Measurements from ENCODE around the gene GFRA1.

Gene GFRA1

DNA sequence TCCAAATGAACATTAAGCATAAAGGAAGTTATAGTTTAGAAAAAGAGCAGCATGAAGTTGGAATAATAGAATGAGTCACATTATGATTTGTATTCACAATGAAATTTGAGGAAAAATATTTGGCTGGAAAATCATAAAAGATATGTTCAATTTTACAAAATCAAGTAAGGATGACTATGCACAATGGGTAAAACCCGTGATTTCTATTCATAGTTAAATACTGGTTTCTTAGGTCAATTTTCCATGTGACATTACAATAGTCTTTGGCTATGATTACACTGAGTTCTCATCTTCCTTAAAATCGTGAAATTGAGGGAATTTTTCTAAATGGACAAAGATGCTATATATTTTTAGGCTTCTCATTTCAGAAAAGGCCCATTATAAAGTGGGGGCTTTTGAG lies 33.8 kb upstream of the GFRA1 start:
- no peaks in the 10 kb centered on the region for H3K79me2 ChIP-seq (ENCODE audit: insufficient read depth, low read length)
- H3K4me1 ChIP-seq (ENCODE audit: insufficient read depth, low read length, severe bottlenecking): no peaks in the 10 kb centered on the region
- no peaks in the 10 kb centered on the region for H3K9me3 ChIP-seq (ENCODE audit: low read length)
- no peaks in the 10 kb centered on the region for H3K9me2 ChIP-seq (ENCODE audit: low read depth, low read length)
- H3F3A ChIP-seq (ENCODE audit: insufficient read depth, low read length): no peaks in the 10 kb centered on the region
- no peak overlapping the region for H3K4me3 ChIP-seq (ENCODE audit: low read depth, low read length, poor library complexity, severe bottlenecking)
- H3K27ac ChIP-seq (ENCODE audit: low read depth, low read length, poor library complexity, severe bottlenecking): no peak overlapping the region
- no peak overlapping the region for H3K9ac ChIP-seq (ENCODE audit: low read length)
- H3K36me3 ChIP-seq (ENCODE audit: insufficient read depth, low read length): no peaks in the 10 kb centered on the region
- TF ChIP-seq EZH2 (IDR thresholded peaks at IDR 0.05; ENCODE audit: borderline replicate concordance, low read length): no peak
- TF ChIP-seq, protein P1, sequence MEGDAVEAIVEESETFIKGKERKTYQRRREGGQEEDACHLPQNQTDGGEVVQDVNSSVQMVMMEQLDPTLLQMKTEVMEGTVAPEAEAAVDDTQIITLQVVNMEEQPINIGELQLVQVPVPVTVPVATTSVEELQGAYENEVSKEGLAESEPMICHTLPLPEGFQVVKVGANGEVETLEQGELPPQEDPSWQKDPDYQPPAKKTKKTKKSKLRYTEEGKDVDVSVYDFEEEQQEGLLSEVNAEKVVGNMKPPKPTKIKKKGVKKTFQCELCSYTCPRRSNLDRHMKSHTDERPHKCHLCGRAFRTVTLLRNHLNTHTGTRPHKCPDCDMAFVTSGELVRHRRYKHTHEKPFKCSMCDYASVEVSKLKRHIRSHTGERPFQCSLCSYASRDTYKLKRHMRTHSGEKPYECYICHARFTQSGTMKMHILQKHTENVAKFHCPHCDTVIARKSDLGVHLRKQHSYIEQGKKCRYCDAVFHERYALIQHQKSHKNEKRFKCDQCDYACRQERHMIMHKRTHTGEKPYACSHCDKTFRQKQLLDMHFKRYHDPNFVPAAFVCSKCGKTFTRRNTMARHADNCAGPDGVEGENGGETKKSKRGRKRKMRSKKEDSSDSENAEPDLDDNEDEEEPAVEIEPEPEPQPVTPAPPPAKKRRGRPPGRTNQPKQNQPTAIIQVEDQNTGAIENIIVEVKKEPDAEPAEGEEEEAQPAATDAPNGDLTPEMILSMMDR (IDR thresholded peaks at IDR 0.05; ENCODE audit: low read length): no peak
- no peaks in the 10 kb centered on the region for H3K27me3 ChIP-seq (ENCODE audit: insufficient read depth, low read length)
- no peak overlapping the region for H3K4me2 ChIP-seq (ENCODE audit: low read length)
- H2AFZ ChIP-seq (ENCODE audit: low read length): no peak overlapping the region
- no peaks in the 10 kb centered on the region for H4K20me1 ChIP-seq (ENCODE audit: insufficient read depth, low read length)

DNA sequence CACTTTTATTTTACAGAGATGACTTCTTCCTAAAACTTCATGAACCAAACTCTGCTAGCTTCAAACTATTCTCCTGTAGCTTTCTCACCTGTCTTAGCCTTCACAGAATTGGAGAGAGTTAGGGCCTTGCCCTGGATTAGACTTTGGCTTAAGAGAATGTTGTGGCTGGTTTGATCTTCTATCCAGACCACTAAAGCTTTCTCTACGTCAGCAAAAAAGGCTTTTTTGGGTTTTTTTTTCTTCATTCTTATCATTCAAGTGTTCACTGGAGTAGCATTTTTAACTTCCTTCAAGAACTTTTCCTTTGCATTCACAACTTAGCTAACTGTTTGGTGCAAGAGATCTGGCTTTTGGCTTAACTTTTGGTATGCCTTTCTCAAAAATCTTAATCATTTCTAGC lies 31.9 kb upstream of the GFRA1 start:
- Histone ChIP-seq H3K79me2 (ENCODE audit: insufficient read depth, low read length) (no peaks in the 10 kb centered on the region), H3K4me1 (ENCODE audit: insufficient read depth, low read length, severe bottlenecking) (no peaks in the 10 kb centered on the region), H3K4me3 (ENCODE audit: low read depth, low read length, poor library complexity, severe bottlenecking) (no peak overlapping the region), H4K20me1 (ENCODE audit: insufficient read depth, low read length) (no peaks in the 10 kb centered on the region), H3K27ac (ENCODE audit: low read depth, low read length, poor library complexity, severe bottlenecking) (no peak overlapping the region), H2AFZ (ENCODE audit: low read length) (no peak overlapping the region), H3K9ac (ENCODE audit: low read length) (no peak overlapping the region), H3K9me2 (ENCODE audit: low read depth, low read length) (no peaks in the 10 kb centered on the region), H3K36me3 (ENCODE audit: insufficient read depth, low read length) (no peaks in the 10 kb centered on the region), H3F3A (ENCODE audit: insufficient read depth, low read length) (no peaks in the 10 kb centered on the region), H3K9me3 (ENCODE audit: low read length) (no peaks in the 10 kb centered on the region), H3K4me2 (ENCODE audit: low read length) (no peak overlapping the region), H3K27me3 (ENCODE audit: insufficient read depth, low read length) (no peaks in the 10 kb centered on the region)
- TF ChIP-seq EZH2 (IDR thresholded peaks at IDR 0.05; ENCODE audit: borderline replicate concordance, low read length): no peak
- TF ChIP-seq, protein P1 (IDR thresholded peaks at IDR 0.05; ENCODE audit: low read length): no peak

DNA sequence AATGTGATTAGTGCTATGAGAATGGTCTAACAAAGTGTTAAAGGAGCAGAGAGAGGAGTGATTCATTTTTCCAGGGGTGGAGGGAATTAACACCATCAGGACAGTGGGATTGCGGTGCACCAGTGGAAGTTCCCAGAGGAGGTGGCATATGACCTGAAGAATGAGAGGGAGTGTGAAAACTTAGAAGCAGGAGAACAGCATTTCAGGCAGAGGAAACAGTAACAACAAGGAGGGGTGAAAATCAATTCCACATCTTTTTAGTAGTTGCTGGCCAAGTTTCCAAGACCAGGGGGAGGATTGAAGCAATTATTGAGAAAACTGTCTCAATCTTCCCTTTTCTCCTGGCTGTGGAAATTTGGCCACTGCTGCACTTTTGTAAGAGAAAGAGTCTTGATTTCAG lies 27.5 kb upstream of the GFRA1 start:
- Histone ChIP-seq H3K4me2 (ENCODE audit: low read length) (no peak overlapping the region), H3K9ac (ENCODE audit: low read length) (no peak overlapping the region), H3K4me3 (ENCODE audit: low read depth, low read length, poor library complexity, severe bottlenecking) (no peak overlapping the region), H2AFZ (ENCODE audit: low read length) (no peak overlapping the region), H3K9me2 (ENCODE audit: low read depth, low read length) (no peaks in the 10 kb centered on the region), H3K9me3 (ENCODE audit: low read length) (no peaks in the 10 kb centered on the region), H3F3A (ENCODE audit: insufficient read depth, low read length) (no peaks in the 10 kb centered on the region), H3K36me3 (ENCODE audit: insufficient read depth, low read length) (no peaks in the 10 kb centered on the region), H3K4me1 (ENCODE audit: insufficient read depth, low read length, severe bottlenecking) (no peaks in the 10 kb centered on the region), H3K27me3 (ENCODE audit: insufficient read depth, low read length) (no peaks in the 10 kb centered on the region), H3K27ac (ENCODE audit: low read depth, low read length, poor library complexity, severe bottlenecking) (no peak overlapping the region), H3K79me2 (ENCODE audit: insufficient read depth, low read length) (no peaks in the 10 kb centered on the region), H4K20me1 (ENCODE audit: insufficient read depth, low read length) (no peaks in the 10 kb centered on the region)
- no peak for TF ChIP-seq EZH2 (IDR thresholded peaks at IDR 0.05; ENCODE audit: borderline replicate concordance, low read length)
- TF ChIP-seq, protein P1 (IDR thresholded peaks at IDR 0.05; ENCODE audit: low read length): no peak

All from OCI-LY1 (cell line).